ENCODE results near the gene EXOC3L1. TPM values are rescaled to one million over a fixed set of nuclear protein-coding genes. Genes with fewer than 3 reads are reported as not detected.

Gene EXOC3L1
- total and polyA plus RNA-seq, 2 of the 13 experiments (the other 11 are each of a cell fraction or from before 2014, with no cell fraction given) = 0.12 TPM; not detected in 1

DNA sequence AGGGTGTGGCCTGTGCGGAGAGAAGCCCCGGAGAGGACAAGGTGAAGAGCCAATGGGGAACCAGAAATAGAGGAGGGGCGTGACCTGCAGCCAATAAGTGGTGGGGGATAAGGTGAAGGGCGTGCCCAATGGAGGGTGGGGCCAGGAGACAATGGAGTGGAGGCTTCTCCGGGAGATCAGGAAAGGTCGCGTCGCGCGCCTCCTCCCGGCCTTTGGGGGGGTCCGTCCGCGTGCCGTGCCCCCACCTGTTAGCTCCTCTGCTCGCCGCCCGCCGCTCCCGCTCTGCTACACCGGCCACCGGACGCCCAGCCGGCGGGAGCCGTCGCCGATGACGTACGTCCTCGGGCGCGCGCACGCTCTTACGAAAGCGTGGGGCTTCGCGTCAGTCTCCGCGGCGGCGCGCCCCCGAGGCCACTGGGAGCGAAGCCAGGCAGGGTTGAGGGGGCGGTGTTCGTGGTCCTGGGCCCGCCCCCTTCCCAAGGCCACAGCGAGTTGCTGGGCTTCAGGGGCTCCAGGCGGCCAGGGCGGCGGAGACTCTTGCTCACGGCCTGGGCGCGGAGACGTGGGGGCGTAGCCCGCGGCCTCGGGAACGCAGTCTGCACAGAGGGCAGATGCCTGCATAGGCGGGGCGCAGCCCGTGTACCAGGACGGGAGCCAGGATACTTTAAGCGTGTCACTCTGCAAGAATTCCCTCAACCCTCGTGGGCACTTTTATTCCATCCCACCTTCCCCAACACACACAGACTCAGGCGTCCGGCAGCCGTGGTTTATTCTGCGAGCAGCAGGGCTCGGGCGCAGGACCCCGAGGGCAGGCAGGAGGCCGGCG, 6.1 kb downstream of the EXOC3L1 start, which contains the start of gene MATCAP1 (continued):
- TF ChIP-seq U2AF1 (optimal IDR thresholded peaks at IDR 0.05; ENCODE audit: low read depth, low read length) = peak; percentile 76
- TF ChIP-seq ETV6 (CRISPR knock-in tag; conservative IDR thresholded peaks at IDR 0.05) = no peak; the same call in 1 of the 2 replicates
- TF ChIP-seq, protein P1, sequence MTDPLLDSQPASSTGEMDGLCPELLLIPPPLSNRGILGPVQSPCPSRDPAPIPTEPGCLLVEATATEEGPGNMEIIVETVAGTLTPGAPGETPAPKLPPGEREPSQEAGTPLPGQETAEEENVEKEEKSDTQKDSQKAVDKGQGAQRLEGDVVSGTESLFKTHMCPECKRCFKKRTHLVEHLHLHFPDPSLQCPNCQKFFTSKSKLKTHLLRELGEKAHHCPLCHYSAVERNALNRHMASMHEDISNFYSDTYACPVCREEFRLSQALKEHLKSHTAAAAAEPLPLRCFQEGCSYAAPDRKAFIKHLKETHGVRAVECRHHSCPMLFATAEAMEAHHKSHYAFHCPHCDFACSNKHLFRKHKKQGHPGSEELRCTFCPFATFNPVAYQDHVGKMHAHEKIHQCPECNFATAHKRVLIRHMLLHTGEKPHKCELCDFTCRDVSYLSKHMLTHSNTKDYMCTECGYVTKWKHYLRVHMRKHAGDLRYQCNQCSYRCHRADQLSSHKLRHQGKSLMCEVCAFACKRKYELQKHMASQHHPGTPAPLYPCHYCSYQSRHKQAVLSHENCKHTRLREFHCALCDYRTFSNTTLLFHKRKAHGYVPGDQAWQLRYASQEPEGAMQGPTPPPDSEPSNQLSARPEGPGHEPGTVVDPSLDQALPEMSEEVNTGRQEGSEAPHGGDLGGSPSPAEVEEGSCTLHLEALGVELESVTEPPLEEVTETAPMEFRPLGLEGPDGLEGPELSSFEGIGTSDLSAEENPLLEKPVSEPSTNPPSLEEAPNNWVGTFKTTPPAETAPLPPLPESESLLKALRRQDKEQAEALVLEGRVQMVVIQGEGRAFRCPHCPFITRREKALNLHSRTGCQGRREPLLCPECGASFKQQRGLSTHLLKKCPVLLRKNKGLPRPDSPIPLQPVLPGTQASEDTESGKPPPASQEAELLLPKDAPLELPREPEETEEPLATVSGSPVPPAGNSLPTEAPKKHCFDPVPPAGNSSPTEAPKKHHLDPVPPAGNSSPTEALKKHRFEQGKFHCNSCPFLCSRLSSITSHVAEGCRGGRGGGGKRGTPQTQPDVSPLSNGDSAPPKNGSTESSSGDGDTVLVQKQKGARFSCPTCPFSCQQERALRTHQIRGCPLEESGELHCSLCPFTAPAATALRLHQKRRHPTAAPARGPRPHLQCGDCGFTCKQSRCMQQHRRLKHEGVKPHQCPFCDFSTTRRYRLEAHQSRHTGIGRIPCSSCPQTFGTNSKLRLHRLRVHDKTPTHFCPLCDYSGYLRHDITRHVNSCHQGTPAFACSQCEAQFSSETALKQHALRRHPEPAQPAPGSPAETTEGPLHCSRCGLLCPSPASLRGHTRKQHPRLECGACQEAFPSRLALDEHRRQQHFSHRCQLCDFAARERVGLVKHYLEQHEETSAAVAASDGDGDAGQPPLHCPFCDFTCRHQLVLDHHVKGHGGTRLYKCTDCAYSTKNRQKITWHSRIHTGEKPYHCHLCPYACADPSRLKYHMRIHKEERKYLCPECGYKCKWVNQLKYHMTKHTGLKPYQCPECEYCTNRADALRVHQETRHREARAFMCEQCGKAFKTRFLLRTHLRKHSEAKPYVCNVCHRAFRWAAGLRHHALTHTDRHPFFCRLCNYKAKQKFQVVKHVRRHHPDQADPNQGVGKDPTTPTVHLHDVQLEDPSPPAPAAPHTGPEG (CRISPR knock-in tag; IDR thresholded peaks at IDR 0.05) = peak; percentile 86; the same call in 1 of the 2 replicates
- TF ChIP-seq SP4 (CRISPR knock-in tag; IDR thresholded peaks at IDR 0.05) = peak; percentile 99
- peak; percentile 76; the same call in 1 of the 2 replicates for TF ChIP-seq ZNF543 (CRISPR knock-in tag; IDR thresholded peaks at IDR 0.05)
- TF ChIP-seq, protein P2, sequence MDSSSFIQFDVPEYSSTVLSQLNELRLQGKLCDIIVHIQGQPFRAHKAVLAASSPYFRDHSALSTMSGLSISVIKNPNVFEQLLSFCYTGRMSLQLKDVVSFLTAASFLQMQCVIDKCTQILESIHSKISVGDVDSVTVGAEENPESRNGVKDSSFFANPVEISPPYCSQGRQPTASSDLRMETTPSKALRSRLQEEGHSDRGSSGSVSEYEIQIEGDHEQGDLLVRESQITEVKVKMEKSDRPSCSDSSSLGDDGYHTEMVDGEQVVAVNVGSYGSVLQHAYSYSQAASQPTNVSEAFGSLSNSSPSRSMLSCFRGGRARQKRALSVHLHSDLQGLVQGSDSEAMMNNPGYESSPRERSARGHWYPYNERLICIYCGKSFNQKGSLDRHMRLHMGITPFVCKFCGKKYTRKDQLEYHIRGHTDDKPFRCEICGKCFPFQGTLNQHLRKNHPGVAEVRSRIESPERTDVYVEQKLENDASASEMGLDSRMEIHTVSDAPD (CRISPR knock-in tag; IDR thresholded peaks at IDR 0.05) = 0 out of 2 replicates have a peak, but pooled peaks have one; percentile 49
- TF ChIP-seq, protein P3, sequence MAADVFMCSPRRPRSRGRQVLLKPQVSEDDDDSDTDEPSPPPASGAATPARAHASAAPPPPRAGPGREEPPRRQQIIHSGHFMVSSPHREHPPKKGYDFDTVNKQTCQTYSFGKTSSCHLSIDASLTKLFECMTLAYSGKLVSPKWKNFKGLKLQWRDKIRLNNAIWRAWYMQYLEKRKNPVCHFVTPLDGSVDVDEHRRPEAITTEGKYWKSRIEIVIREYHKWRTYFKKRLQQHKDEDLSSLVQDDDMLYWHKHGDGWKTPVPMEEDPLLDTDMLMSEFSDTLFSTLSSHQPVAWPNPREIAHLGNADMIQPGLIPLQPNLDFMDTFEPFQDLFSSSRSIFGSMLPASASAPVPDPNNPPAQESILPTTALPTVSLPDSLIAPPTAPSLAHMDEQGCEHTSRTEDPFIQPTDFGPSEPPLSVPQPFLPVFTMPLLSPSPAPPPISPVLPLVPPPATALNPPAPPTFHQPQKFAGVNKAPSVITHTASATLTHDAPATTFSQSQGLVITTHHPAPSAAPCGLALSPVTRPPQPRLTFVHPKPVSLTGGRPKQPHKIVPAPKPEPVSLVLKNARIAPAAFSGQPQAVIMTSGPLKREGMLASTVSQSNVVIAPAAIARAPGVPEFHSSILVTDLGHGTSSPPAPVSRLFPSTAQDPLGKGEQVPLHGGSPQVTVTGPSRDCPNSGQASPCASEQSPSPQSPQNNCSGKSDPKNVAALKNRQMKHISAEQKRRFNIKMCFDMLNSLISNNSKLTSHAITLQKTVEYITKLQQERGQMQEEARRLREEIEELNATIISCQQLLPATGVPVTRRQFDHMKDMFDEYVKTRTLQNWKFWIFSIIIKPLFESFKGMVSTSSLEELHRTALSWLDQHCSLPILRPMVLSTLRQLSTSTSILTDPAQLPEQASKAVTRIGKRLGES (CRISPR knock-in tag; IDR thresholded peaks at IDR 0.05; ENCODE audit: borderline replicate concordance) = no peak
- no peak for TF ChIP-seq ZNF207 (IDR thresholded peaks at IDR 0.05; ENCODE audit: borderline replicate concordance)
- peak; percentile 89 for TF ChIP-seq GABPB1 (CRISPR knock-in tag; IDR thresholded peaks at IDR 0.05)
- TF ChIP-seq ZNF713 (CRISPR knock-in tag; IDR thresholded peaks at IDR 0.05) = no peak; the same call in 1 of the 2 replicates
- TF ChIP-seq ZNF431 (CRISPR knock-in tag; IDR thresholded peaks at IDR 0.05; ENCODE audit: borderline replicate concordance, low read depth) = peak; percentile 39; the same call in 1 of the 2 replicates
- no peak; the same call in 1 of the 2 replicates for TF ChIP-seq ZNF766 (CRISPR knock-in tag; IDR thresholded peaks at IDR 0.05; ENCODE audit: borderline replicate concordance)
- TF ChIP-seq NFKBIZ (CRISPR knock-in tag; IDR thresholded peaks at IDR 0.05) = peak; percentile 42; the same call in 1 of the 2 replicates
- peak; percentile 10; the same call in 1 of the 2 replicates for TF ChIP-seq CBX5 (CRISPR knock-in tag; IDR thresholded peaks at IDR 0.05; ENCODE audit: borderline replicate concordance)
- TF ChIP-seq SALL1 (CRISPR knock-in tag; IDR thresholded peaks at IDR 0.05) = peak; percentile 79
- TF ChIP-seq AHR (CRISPR knock-in tag; IDR thresholded peaks at IDR 0.05) = peak; percentile 39; the same call in 1 of the 2 replicates
- peak; percentile 46 for TF ChIP-seq SKI (IDR thresholded peaks at IDR 0.05; ENCODE audit: partially characterized antibody)
- TF ChIP-seq HNRNPK (IDR thresholded peaks at IDR 0.05; ENCODE audit: low read depth, low read length, poor library complexity, severe bottlenecking) = peak; percentile 82
- peak; percentile 98 for TF ChIP-seq SP2 (CRISPR knock-in tag; IDR thresholded peaks at IDR 0.05)

Data from HepG2 (cell line).